Stimulated activated CD8-positive, alpha-beta memory T cell treated with anti-CD3 and anti-CD28 coated beads, Interleukin-4, amount 100 ng/mL, for 48 hours (primary cell): ENCODE results near the gene VDR.
"Not testable (repeated sequence)": the region's sequence is repeated elsewhere in the genome, so short reads cannot be mapped to it uniquely, and the experiment has no call there.

Experiments
- DNase-seq: peaks from one replicate; pipeline ENCODE4 v3.0.0-alpha.2; 2020

Gene VDR

GRCh38 chr12:47844264-47845019 is 60.4 kb downstream of the VDR start:
- DNase-seq, result no peak

GRCh38 chr12:47843226-47843980 is 61.4 kb downstream of the VDR start:
- no peak for DNase-seq

- not testable (repeated sequence) for DNase-seq
Measured at GRCh38 chr12:47842543-47842942, 62.3 kb downstream of the VDR start.

GRCh38 chr12:47841910-47842309 is 62.9 kb downstream of the VDR start:
- DNase-seq, result no peak

- DNase-seq, result no peak
Measured at GRCh38 chr12:47841501-47841900, 63.3 kb downstream of the VDR start.

DNA sequence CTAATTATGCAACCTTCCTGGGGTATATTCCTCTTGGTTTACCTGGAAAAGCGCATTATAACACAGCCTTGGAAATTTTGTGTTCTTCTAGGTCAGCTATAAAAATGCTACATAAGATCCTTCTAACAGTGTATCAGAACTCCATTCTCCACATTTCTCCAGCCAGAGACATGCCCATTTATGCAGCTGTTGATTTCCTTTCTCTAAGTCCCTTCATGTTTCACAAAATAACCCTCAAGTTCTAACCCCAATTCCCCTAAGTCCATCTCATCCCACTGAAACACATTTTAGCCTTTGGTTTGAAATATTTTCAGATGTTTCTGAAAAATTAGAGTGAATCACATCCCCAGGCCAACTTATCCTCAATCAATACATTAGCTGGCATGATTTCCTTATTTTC is 64.2 kb downstream of the VDR start:
- DNase-seq, result no peak

- DNase-seq, result no peak
Measured at GRCh38 chr12:47839214-47839876, 65.4 kb downstream of the VDR start.

- peak; percentile 59 for DNase-seq
Measured at GRCh38 chr12:47838286-47838931, 66.4 kb downstream of the VDR start.

DNA sequence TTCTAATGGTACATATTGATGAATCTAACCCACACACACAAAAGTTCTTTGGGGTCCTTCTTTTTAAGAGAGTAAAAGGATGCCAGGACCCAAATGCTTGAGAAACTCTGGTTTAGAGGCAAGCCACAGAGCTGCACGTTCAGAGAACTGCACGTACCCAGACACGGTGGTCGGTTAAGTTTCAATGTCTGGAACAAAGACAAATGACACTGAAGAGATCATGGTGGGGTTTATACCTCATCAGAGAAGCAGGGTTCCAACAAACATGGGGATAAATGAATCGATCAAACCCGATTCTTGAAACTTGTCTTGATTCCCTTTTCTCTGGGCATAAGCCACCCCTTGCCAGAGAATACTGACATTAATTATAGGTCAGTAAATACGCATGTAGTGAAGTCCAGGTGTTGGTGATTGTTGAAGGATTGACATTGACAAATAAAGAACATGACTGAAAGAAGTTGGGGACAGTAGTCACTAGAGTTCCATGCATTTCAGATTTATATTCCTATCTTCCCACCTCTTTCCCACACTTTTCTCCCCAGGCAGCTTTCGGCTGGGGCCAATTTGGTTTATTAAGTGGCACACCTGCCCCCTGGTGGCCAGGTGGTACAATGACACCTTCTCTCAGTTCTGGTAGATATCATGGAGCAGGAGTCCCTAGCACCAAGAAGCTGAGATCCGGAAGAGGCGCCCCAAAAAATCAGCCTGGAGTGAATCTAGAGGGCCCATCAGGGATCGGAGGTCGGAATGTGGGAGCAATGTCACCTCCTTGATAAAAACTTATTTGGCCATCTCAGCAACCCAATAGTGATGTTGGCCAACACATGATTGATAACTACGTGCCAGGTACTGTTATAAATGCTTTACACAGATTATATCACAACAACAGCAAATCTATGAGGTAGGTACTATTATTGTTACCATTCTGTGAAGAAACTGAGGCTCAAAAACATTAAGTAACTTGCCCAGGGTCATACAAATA is 67.3 kb downstream of the VDR start:
- peak; percentile 78 for DNase-seq

GRCh38 chr12:47835831-47836155 is 69.0 kb downstream of the VDR start:
- DNase-seq, result no peak

DNA sequence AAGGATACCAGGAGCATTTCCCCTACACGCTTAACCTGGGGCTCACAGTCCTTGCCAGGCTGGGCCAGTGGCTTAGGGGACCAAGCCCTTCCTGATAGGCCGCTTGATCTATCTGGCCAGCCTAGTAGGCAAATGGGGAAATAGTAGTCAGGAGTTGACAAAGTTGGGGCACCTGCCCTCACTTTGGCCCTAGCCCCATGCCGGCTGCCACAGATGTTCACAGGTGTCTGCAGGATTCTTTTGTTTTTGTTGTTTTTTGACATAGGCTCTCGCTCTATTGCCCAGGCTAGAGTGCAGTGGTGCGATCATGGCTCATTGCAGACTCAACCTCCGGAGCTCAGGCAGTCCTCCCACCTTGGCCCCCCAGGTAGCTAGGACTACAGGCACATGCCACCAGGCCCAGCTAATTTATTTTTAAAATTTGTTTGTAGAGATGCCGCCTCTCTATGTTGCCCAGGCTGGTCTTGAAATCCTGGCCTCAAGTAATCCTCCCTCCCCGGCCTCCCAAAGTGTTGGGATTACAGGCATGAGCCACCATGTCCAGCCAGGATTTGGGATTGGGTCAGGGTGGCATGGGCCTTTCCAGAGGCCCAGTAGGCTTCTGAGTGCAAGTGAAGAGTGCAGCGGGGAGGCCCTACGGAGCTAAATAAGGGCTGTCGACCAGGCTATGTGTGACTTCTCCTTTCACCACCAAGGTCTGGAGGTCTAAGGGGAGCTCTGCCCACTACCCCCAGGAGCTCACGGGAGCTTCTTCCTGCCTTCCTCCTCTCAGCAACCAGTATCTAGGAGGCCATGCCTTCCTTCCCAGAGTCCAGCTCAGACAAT is 69.6 kb downstream of the VDR start:
- no peak for DNase-seq

DNA sequence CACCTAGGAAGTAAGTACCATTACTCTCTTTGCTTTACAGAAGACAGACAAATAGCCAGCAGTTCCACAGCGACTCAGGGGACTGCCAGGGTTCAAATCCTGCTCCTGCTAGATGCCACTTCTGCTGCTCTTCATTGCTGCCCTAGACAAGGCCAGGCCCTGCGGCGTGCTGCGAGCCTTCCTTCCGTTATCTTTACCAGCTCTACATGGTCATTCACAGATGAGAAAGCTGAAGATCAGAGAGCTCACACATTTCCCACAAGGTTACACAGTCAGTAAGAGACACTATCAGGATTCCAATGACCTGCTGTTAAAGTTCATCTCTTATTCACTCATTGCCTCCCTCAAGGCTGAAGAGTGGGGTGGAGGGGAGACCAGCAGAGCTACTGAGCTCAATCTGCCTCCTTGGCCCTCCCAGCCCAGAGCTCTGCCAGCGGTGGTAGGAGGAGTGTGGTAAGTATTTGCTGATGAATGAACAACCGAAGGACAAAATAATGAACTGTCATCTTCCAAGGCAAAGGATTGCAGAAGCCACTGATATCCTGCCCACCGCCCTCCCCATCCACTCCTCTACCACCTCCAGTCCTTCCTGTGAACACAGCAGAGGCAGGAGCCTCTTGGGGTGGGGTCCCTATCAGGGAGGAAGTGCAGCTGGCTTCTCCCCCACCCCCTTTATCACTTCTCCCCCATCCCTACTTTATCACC is 70.4 kb downstream of the VDR start:
- no peak for DNase-seq

DNA sequence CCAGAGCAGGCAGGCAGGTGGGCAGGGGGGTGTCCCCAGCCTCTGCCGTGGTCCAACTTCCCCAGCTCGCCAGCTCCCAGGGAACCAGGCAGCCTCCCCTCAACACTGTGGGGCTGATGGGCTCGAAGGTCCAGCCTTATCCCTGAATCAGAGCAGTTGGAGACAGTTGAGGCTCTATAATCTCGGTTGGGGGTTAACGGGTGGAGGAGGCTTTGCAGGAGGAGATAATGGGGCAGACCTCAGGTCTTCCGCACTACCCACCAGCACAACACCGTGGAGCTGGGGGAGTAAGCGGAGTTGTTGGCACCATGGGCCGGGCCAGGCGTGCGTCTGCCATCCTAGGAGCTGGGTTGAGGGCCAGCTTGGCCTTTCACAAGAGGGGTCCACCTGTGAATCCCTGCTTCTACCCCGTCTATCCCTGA is 71.2 kb downstream of the VDR start:
- DNase-seq, result peak; percentile 44

DNA sequence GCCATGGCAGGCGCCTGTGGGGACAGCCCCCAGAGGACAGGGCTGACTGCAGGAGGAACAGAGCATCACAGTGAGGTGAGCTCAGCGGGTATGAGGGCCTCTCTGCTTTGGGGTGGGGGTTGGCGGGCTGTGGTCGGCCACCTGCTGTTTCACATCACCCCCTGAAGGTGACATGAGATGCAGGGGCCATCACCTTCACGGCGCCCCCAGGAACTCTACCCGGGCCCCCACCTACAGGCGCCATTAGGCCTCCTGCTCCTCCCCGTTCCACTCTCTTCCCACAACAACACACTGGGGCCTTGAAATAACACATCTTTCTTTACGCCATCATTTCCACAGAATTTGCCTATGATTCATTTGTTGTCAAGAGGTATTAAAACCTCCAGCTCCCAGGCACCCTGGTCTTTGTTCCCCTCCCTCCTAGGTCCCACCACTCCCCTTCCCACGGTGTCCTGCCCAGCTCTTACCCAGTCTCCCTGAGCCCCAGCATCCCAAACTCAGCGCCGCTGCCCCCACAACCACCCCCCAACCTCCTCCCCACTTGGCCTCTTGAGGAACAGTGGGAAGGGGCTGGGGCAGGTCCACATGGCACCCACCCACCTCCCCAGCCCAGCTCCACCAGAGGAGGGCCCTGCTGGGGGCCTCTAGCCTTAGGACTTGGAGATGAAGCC is 72.4 kb downstream of the VDR start:
- DNase-seq, result peak; percentile 85

DNA sequence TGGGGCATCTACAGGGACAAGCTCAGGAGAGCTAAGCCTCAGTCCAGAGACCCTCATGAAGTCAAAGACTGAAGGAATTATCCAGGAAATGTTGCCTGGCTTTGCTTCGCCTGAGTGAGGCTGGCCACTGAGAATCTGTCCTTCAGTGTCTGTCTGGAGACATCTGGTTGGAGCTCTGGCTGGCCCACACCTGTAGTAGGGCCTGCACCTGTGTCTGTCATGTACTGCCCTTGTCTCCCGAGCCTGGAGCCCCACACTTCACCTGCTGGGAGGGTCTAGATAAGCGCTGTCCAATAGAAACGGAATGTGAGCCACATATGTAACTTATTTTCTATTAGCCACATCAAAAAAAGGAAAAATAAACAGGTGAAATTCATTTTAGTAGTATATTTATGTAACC is 75.2 kb downstream of the VDR start:
- no peak for DNase-seq

GRCh38 chr12:47828976-47829482 is 75.8 kb downstream of the VDR start:
- DNase-seq, result no peak

DNA sequence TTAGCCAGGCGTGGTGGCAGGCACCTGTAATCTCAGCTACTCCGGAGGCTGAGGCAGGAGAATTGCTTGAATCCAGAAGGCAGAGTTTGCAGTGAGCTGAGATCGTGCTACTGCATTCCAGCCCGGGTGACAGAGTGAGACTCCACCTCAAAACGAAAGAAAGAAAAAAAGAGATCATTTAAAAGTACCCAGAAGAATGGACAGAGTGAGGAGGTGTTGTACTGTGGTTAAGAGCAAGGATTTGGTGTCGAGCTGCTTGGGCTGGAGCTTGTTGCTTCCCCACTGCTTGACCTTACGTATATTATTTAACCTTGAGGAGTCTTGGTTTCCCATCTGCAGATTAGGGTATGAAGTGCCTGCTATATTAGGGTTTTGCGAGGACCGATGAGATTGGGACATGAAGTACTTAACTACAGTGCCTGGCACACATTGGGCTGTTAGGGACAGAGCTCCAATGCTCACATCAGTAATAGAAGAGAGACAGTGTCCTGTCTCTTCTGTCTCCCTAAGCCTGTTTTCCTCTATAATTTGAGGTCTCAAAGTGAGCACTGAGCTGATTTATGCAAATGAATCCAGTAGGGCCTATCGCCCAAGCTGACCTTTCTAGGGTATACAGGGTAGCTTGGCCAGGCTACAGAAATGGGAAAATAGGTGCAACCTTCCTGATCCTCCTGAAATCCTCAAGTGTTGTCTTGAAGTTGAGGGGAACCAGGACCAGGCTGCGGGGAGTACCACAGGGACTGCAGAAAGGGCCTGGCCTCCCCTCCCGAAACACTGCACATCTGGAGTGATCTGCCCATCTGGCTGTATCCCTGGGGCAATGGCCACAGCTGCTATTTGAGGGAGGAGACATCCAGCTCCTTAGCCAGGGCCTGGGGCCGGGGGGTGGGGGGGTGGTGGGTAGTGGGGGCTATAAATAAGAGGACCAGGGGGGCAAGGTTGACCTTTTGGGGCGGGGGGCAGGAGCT is 76.5 kb downstream of the VDR start:
- DNase-seq, result no peak

GRCh38 chr12:47825173-47825639 is 79.6 kb downstream of the VDR start:
- DNase-seq, result no peak
